ENCODE results near the gene GNAT2. TPM values are rescaled to one million over a fixed set of nuclear protein-coding genes. Genes with fewer than 3 reads are reported as not detected.

GNAT2 gene
- total RNA-seq, 2 experiments from 2014 or later, result 0.26 to 0.64 TPM

Other genes starting within 250 kb of the GNAT2 start
- under 1 TPM; 0.39 to 0.55 TPM for gene SORT1, start 221.7 kb downstream of the GNAT2 start, total RNA-seq
- gene PSMA5, start 193.2 kb downstream of the GNAT2 start, total RNA-seq, result 100 to 1,000 TPM; 151 to 249 TPM
- under 1 TPM in 1 of 2 experiments, not detected in 1; 0.05 TPM for gene SYPL2, start 153.1 kb downstream of the GNAT2 start, total RNA-seq
- gene ATXN7L2, start 135.7 kb downstream of the GNAT2 start, total RNA-seq, result 10 to 100 TPM; 11.7 to 13.0 TPM
- gene CYB561D1, start 125.5 kb downstream of the GNAT2 start, total RNA-seq, result 1 to 10 TPM; 7.1 to 8.7 TPM
- gene AMIGO1, start 109.9 kb downstream of the GNAT2 start, total RNA-seq, result 1 to 10 TPM; 1.8 to 2.0 TPM
- gene GPR61, start 79.7 kb downstream of the GNAT2 start, total RNA-seq, result under 1 TPM in 1 of 2 experiments, not detected in 1; 0.34 TPM
- 1 to 10 TPM; 7.1 to 9.6 TPM for gene GNAI3, start 71.0 kb downstream of the GNAT2 start, total RNA-seq
- gene AMPD2, start 221 bp upstream of the GNAT2 start, total RNA-seq, result 10 to 100 TPM; 73.5 to 99.5 TPM
- gene GSTM4, start 36.5 kb upstream of the GNAT2 start, total RNA-seq, result 10 to 100 TPM; 18.1 to 20.6 TPM
- gene GSTM2, start 48.4 kb upstream of the GNAT2 start, total RNA-seq, result 10 to 100 TPM; 18.7 to 23.9 TPM
- gene GSTM1, start 68.2 kb upstream of the GNAT2 start, total RNA-seq, result 100 to 1,000 TPM in 1 of 2 experiments, 10 to 100 TPM in 1; 94.0 to 116 TPM
- under 1 TPM; 0.25 to 0.54 TPM for gene GSTM5, start 92.6 kb upstream of the GNAT2 start, total RNA-seq
- gene GSTM3, start 121.4 kb upstream of the GNAT2 start, total RNA-seq, result 10 to 100 TPM; 47.6 to 49.1 TPM
- gene EPS8L3, start 144.3 kb upstream of the GNAT2 start, total RNA-seq, result not detected

Data from activated CD4-positive, alpha-beta T cell treated with anti-CD3 and anti-CD28 coated beads for 36 hours (primary cell).